Activated CD4-positive, alpha-beta T cell treated with anti-CD3 and anti-CD28 coated beads, Interleukin-2, amount 50 U/mL, for 16 hours (primary cell): ENCODE data around the gene PRLH.
"Not testable (repeated sequence)": the region's sequence is repeated elsewhere in the genome, so short reads cannot be mapped to it uniquely, and the experiment has no call there.

Experiments used
- DNase-seq: peaks from one replicate; pipeline ENCODE4 v3.0.0-alpha.2; 2020

The PRLH gene

GRCh38 chr2:237602409-237602808 lies 36.0 kb downstream of the PRLH start:
- DNase-seq = no peak

- DNase-seq = no peak
Measured at GRCh38 chr2:237603049-237603717, 36.8 kb downstream of the PRLH start.

- DNase-seq = peak; percentile 54
Measured at GRCh38 chr2:237603718-237604362, 37.5 kb downstream of the PRLH start.

GRCh38 chr2:237604391-237604790 lies 38.0 kb downstream of the PRLH start:
- DNase-seq = no peak

- no peak for DNase-seq
Measured at GRCh38 chr2:237604960-237605359, 38.6 kb downstream of the PRLH start.

- not testable (repeated sequence) for DNase-seq
Measured at GRCh38 chr2:237606522-237606921, 40.1 kb downstream of the PRLH start.

GRCh38 chr2:237612527-237613357 lies 46.4 kb downstream of the PRLH start:
- no peak for DNase-seq

- no peak for DNase-seq
Measured at GRCh38 chr2:237613679-237614078, 47.3 kb downstream of the PRLH start.

- DNase-seq = no peak
Measured at GRCh38 chr2:237614151-237614720, 47.9 kb downstream of the PRLH start.

GRCh38 chr2:237615631-237616249 lies 49.4 kb downstream of the PRLH start:
- DNase-seq = no peak

GRCh38 chr2:237616373-237616733 lies 50.0 kb downstream of the PRLH start:
- DNase-seq = no peak
